Tongue (tissue), 1 donor: ENCODE data around the gene TNRC6A. TPM values are rescaled to one million over a fixed set of nuclear protein-coding genes. Genes with fewer than 3 reads are reported as not detected.

ENCODE experiments used
- total RNA-seq: library from RNA; depleted of rRNA; stranded (reverse); fragments of >200 nt; gene quantifications from one replicate; pipeline ENCODE4 v1.2.3, GENCODE V29; 2014

Gene TNRC6A
- total RNA-seq, 1 donor from 2014 or later: 60.9 TPM

Other genes starting within 250 kb of the TNRC6A start
- 42.9 TPM for gene RBBP6, start 190.1 kb upstream of the TNRC6A start, total RNA-seq
- not detected for gene SLC5A11, start 116.3 kb downstream of the TNRC6A start, total RNA-seq